GM10248 (cell line): Measurements from ENCODE around the gene PSAT1.

Source experiments
- CTCF ChIA-PET: fragments of 300-600 bp; sonication (Branson Sonifier 250); formaldehyde crosslinking; extraction: SDS; loops from one replicate; lab custom pipeline; 2021; ENCODE audit warnings: antibody characterized with exemption; lab: Yijun Ruan, JAX
- POLR2A ChIA-PET: fragments of 350-650 bp; sonication (Branson Sonifier 250); formaldehyde crosslinking; extraction: SDS; loops from one replicate; lab custom pipeline; 2020; ENCODE audit warnings: antibody characterized with exemption; lab: Yijun Ruan, JAX
- DNase-seq: peaks from one replicate; pipeline ENCODE4 v3.0.0; 2012; ENCODE audit errors: extremely low spot score
- CTCF ChIP-seq: IDR thresholded peaks from 2 replicates; pipeline ENCODE4 v1.5.1; 2012; ENCODE audit warnings: mild to moderate bottlenecking, low read depth; ENCODE audit errors: extremely low read depth, missing control alignments, control extremely low read depth

PSAT1 gene

GRCh38 chr9:78262655-78263054, 34.3 kb upstream of the PSAT1 start:
- ChIA-PET CTCF (interaction anchor here (0.9 to 2.2 kb wide), 2 partner anchors 15 to 107 kb away, joined by 3 to 13 read pairs; no protein-coding TSS in a partner anchor), POLR2A (no interaction called here)
- TF ChIP-seq CTCF: no peak
- DNase-seq: no peak

- DNase-seq: no peak
- no peak for TF ChIP-seq CTCF
- ChIA-PET POLR2A (no interaction called here), CTCF (no interaction called here)
These were observed 29.0 kb upstream of the PSAT1 start for GRCh38 chr9:78267889-78268288.

- TF ChIP-seq CTCF: no peak
- CTCF ChIA-PET: no interaction called here
- DNase-seq: no peak
- POLR2A ChIA-PET: no interaction called here
These were observed 27.1 kb upstream of the PSAT1 start for GRCh38 chr9:78269784-78270183.

GRCh38 chr9:78272307-78272706, 24.6 kb upstream of the PSAT1 start:
- CTCF ChIA-PET: interaction anchor here (1.0 to 2.5 kb wide), 6 partner anchors 8 to 98 kb away, joined by 3 to 7 read pairs (median 4); no protein-coding TSS in a partner anchor

GRCh38 chr9:78273761-78274160, 23.2 kb upstream of the PSAT1 start:
- ChIA-PET POLR2A (no interaction called here), CTCF (interaction anchor here (2.5 kb wide), 1 partner anchor 18 kb away, joined by 7 read pairs; no protein-coding TSS in a partner anchor)
- no peak for DNase-seq
- no peak for TF ChIP-seq CTCF

More at GRCh38 chr9:78272307-78272706, 24.6 kb upstream of the PSAT1 start:
- POLR2A ChIA-PET: no interaction called here
- no peak for DNase-seq
- TF ChIP-seq CTCF: no peak

- no peak for TF ChIP-seq CTCF
- ChIA-PET POLR2A (no interaction called here), CTCF (interaction anchor here (0.8 to 1.9 kb wide), 6 partner anchors 10 to 94 kb away, joined by 3 to 6 read pairs (median 4); partner anchors contain the start of gene PSAT1)
- DNase-seq: no peak
These were observed 18.6 kb upstream of the PSAT1 start for GRCh38 chr9:78278177-78278777.

- ChIA-PET CTCF (interaction anchor here (1.2 to 1.9 kb wide), 5 partner anchors 15 to 94 kb away, joined by 3 to 6 read pairs (median 5); partner anchors contain the start of gene PSAT1), POLR2A (no interaction called here)
- DNase-seq: no peak
- TF ChIP-seq CTCF: no peak
These were observed 18.1 kb upstream of the PSAT1 start for GRCh38 chr9:78278801-78279200.
